22Rv1 (cell line): ENCODE data around the gene GEN1.

ENCODE experiments used
- ZFX ChIP-seq: fragments of 450-650 bp; IDR thresholded peaks from 2 replicates; pipeline ENCODE4 v1.6.1; 2017; ENCODE audit warnings: antibody characterized with exemption, borderline replicate concordance
- TF ChIP-seq, protein P1 (sequence below): fragments of 450-650 bp; IDR thresholded peaks from 2 replicates; pipeline ENCODE4 v1.5.1; 2017; ENCODE audit warnings: mild to moderate bottlenecking

DNA sequence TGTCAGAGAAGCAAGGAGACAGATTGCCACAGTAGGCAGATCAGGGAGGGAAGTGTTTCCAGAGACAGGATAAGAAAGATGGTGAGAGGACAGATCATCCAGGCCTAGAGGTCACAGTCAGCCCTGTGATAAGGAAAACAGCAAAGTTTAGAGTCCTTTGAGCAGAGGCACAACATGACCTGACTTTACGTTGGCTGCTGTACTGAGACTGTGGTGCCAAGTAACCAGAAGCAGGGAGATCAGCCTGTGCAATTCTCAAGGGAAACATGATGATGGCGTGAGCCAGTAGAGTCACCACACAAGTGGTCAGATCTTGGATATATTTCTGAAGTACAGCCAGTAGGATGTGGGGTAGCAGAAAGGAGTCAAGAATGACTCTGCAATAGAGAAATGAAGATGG is 44.0 kb upstream of the GEN1 start:
- TF ChIP-seq, protein P1, sequence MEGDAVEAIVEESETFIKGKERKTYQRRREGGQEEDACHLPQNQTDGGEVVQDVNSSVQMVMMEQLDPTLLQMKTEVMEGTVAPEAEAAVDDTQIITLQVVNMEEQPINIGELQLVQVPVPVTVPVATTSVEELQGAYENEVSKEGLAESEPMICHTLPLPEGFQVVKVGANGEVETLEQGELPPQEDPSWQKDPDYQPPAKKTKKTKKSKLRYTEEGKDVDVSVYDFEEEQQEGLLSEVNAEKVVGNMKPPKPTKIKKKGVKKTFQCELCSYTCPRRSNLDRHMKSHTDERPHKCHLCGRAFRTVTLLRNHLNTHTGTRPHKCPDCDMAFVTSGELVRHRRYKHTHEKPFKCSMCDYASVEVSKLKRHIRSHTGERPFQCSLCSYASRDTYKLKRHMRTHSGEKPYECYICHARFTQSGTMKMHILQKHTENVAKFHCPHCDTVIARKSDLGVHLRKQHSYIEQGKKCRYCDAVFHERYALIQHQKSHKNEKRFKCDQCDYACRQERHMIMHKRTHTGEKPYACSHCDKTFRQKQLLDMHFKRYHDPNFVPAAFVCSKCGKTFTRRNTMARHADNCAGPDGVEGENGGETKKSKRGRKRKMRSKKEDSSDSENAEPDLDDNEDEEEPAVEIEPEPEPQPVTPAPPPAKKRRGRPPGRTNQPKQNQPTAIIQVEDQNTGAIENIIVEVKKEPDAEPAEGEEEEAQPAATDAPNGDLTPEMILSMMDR, result no peak
- no peak for TF ChIP-seq ZFX
